ENCODE results near the gene TCF4. TPM values are rescaled to one million over a fixed set of nuclear protein-coding genes. Genes with fewer than 3 reads are reported as not detected.

Gene TCF4
- total RNA-seq, 1 donor from 2014 or later: 115 TPM

GRCh38 chr18:55486936-55487335 lies 101.1 kb downstream of the TCF4 start:
- Histone ChIP-seq H3K79me2 (ENCODE audit: insufficient read depth, low read length) (peaks cover 82% of the 10 kb centered on the region), H4K20me1 (ENCODE audit: insufficient read depth, low read length) (peaks cover 11% of the 10 kb centered on the region)
- TF ChIP-seq, protein P1, sequence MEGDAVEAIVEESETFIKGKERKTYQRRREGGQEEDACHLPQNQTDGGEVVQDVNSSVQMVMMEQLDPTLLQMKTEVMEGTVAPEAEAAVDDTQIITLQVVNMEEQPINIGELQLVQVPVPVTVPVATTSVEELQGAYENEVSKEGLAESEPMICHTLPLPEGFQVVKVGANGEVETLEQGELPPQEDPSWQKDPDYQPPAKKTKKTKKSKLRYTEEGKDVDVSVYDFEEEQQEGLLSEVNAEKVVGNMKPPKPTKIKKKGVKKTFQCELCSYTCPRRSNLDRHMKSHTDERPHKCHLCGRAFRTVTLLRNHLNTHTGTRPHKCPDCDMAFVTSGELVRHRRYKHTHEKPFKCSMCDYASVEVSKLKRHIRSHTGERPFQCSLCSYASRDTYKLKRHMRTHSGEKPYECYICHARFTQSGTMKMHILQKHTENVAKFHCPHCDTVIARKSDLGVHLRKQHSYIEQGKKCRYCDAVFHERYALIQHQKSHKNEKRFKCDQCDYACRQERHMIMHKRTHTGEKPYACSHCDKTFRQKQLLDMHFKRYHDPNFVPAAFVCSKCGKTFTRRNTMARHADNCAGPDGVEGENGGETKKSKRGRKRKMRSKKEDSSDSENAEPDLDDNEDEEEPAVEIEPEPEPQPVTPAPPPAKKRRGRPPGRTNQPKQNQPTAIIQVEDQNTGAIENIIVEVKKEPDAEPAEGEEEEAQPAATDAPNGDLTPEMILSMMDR (IDR thresholded peaks at IDR 0.05; ENCODE audit: insufficient read depth, low read depth, low read length): no peak

GRCh38 chr18:55485666-55486065 lies 102.3 kb downstream of the TCF4 start:
- Mint-ChIP-seq H3K27me3 (ENCODE audit: low read depth, unreplicated experiment) (no peaks in the 10 kb centered on the region), H3K4me1 (ENCODE audit: low read depth, unreplicated experiment) (peaks cover 40% of the 10 kb centered on the region), H3K4me3 (ENCODE audit: unreplicated experiment) (no peak overlapping the region), H3K27ac (ENCODE audit: unreplicated experiment) (peak overlapping the region; percentile 4), H3K36me3 (ENCODE audit: low read depth, unreplicated experiment) (peaks cover 7% of the 10 kb centered on the region), H3K9me3 (ENCODE audit: unreplicated experiment) (no peaks in the 10 kb centered on the region)
- peak; percentile 83 for DNase-seq (ENCODE audit: low read depth)
- Histone ChIP-seq H3K27ac (ENCODE audit: low read depth, low read length) (no peak overlapping the region), H3K4me1 (ENCODE audit: insufficient read depth, low read length) (peaks cover 18% of the 10 kb centered on the region), H3K9me3 (ENCODE audit: insufficient read depth, low read depth, low read length) (no peaks in the 10 kb centered on the region), H3K27me3 (ENCODE audit: insufficient read depth, low read length) (no peaks in the 10 kb centered on the region), H3K4me3 (ENCODE audit: insufficient read depth, low read depth, low read length) (no peak overlapping the region), H3K79me2 (ENCODE audit: insufficient read depth, low read length) (peaks cover 78% of the 10 kb centered on the region), H3K4me2 (ENCODE audit: low read length) (no peak overlapping the region), H3K36me3 (ENCODE audit: insufficient read depth, low read length) (no peaks in the 10 kb centered on the region), H3K9ac (ENCODE audit: low read length) (no peak overlapping the region), H2AFZ (ENCODE audit: low read depth, low read length) (no peak overlapping the region), H4K20me1 (ENCODE audit: insufficient read depth, low read length) (peaks cover 11% of the 10 kb centered on the region)
- FAIRE-seq: peak; percentile 81
- TF ChIP-seq EZH2 (IDR thresholded peaks at IDR 0.05; ENCODE audit: insufficient read depth, low read length): no peak
- TF ChIP-seq, protein P1 (IDR thresholded peaks at IDR 0.05; ENCODE audit: insufficient read depth, low read depth, low read length): no peak

More at GRCh38 chr18:55486936-55487335, 101.1 kb downstream of the TCF4 start:
- no peak overlapping the region for H3K9ac ChIP-seq (ENCODE audit: low read length)
- H3K27me3 ChIP-seq (ENCODE audit: insufficient read depth, low read length): no peaks in the 10 kb centered on the region
- no peaks in the 10 kb centered on the region for H3K36me3 ChIP-seq (ENCODE audit: insufficient read depth, low read length)
- H3K9me3 ChIP-seq (ENCODE audit: insufficient read depth, low read depth, low read length): no peaks in the 10 kb centered on the region
- Mint-ChIP-seq H3K4me3 (ENCODE audit: unreplicated experiment) (no peak overlapping the region), H3K9me3 (ENCODE audit: unreplicated experiment) (no peaks in the 10 kb centered on the region), H3K36me3 (ENCODE audit: low read depth, unreplicated experiment) (peaks cover 3% of the 10 kb centered on the region), H3K4me1 (ENCODE audit: low read depth, unreplicated experiment) (peaks cover 45% of the 10 kb centered on the region), H3K27me3 (ENCODE audit: low read depth, unreplicated experiment) (no peaks in the 10 kb centered on the region), H3K27ac (ENCODE audit: unreplicated experiment) (no peak overlapping the region)
- FAIRE-seq (no peak), DNase-seq (ENCODE audit: low read depth) (no peak)
- H3K4me3 ChIP-seq (ENCODE audit: insufficient read depth, low read depth, low read length): no peak overlapping the region
- H3K4me2 ChIP-seq (ENCODE audit: low read length): no peak overlapping the region
- no peak overlapping the region for H3K27ac ChIP-seq (ENCODE audit: low read depth, low read length)
- H2AFZ ChIP-seq (ENCODE audit: low read depth, low read length): no peak overlapping the region
- H3K4me1 ChIP-seq (ENCODE audit: insufficient read depth, low read length): peaks cover 25% of the 10 kb centered on the region

DNA sequence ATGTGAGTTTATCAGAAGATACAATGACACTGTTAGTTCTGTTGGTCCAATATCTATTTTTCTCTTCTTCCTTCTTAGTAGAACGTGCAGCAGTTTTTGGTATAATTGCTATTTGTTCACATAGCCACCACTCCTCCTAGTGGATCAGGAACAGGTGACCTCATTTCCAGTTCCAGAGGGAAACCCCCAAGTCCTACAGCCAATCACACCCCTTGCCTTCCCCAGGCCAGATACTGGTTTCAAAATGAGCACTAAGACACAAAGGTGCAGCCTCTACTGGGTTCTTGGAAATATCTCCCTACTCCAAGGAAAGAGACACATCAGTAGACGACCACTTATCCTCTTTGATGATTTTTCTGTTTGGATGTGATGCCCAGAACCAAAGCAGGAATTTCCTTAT lies 103.2 kb downstream of the TCF4 start:
- H3K27ac Mint-ChIP-seq (ENCODE audit: unreplicated experiment): no peak overlapping the region
- Histone ChIP-seq H3K4me2 (ENCODE audit: low read length) (no peak overlapping the region), H4K20me1 (ENCODE audit: insufficient read depth, low read length) (peaks cover 11% of the 10 kb centered on the region), H3K36me3 (ENCODE audit: insufficient read depth, low read length) (no peaks in the 10 kb centered on the region), H3K9ac (ENCODE audit: low read length) (no peak overlapping the region), H3K27me3 (ENCODE audit: insufficient read depth, low read length) (no peaks in the 10 kb centered on the region), H3K79me2 (ENCODE audit: insufficient read depth, low read length) (peaks cover 79% of the 10 kb centered on the region), H3K27ac (ENCODE audit: low read depth, low read length) (no peak overlapping the region), H3K4me1 (ENCODE audit: insufficient read depth, low read length) (peaks cover 18% of the 10 kb centered on the region), H3K4me3 (ENCODE audit: insufficient read depth, low read depth, low read length) (no peak overlapping the region), H2AFZ (ENCODE audit: low read depth, low read length) (no peak overlapping the region), H3K9me3 (ENCODE audit: insufficient read depth, low read depth, low read length) (no peaks in the 10 kb centered on the region)
- FAIRE-seq: no peak
- H3K36me3 Mint-ChIP-seq (ENCODE audit: low read depth, unreplicated experiment): peaks cover 8% of the 10 kb centered on the region
- peaks cover 40% of the 10 kb centered on the region for H3K4me1 Mint-ChIP-seq (ENCODE audit: low read depth, unreplicated experiment)
- no peaks in the 10 kb centered on the region for H3K9me3 Mint-ChIP-seq (ENCODE audit: unreplicated experiment)
- DNase-seq (ENCODE audit: low read depth): no peak
- no peaks in the 10 kb centered on the region for H3K27me3 Mint-ChIP-seq (ENCODE audit: low read depth, unreplicated experiment)
- TF ChIP-seq, protein P1 (IDR thresholded peaks at IDR 0.05; ENCODE audit: insufficient read depth, low read depth, low read length): no peak
- no peak for TF ChIP-seq EZH2 (IDR thresholded peaks at IDR 0.05; ENCODE audit: insufficient read depth, low read length)
- H3K4me3 Mint-ChIP-seq (ENCODE audit: unreplicated experiment): no peak overlapping the region
